ENCODE data around the gene ZBTB16. TPM values are rescaled to one million over a fixed set of nuclear protein-coding genes. Genes with fewer than 3 reads are reported as not detected.

The ZBTB16 gene
- total RNA-seq, 1 donor from 2014 or later, result 39.4 TPM

DNA sequence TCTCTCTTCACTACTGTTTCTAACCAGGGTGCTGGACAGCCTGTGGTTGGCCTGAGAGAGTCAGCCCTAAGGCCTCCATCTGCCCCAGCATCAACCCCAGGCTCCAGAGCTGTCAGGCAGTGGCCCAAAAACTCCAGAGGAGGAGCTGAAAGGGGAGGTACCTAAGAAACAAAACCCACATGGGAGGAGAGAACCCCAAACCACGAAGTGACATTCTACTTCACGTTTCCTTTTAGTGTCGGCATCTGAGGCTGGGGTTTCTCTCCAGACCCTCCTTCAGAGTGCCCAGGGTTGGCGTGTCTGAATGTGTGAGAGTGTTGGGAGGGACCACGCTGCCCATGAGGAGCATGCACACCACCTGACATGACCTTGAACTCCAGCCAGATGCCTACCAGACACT is 166.8 kb downstream of the ZBTB16 start:
- H3K4me3 Mint-ChIP-seq, result no peak overlapping the region
- DNase-seq (ENCODE audit: low read depth, low spot score), result no peak
- H3K27me3 Mint-ChIP-seq (ENCODE audit: low read depth), result no peaks in the 10 kb centered on the region
- peaks cover 56% of the 10 kb centered on the region for H3K4me1 Mint-ChIP-seq
- H3K36me3 Mint-ChIP-seq (ENCODE audit: low read depth), result peaks cover 11% of the 10 kb centered on the region
- TF ChIP-seq, protein P1, sequence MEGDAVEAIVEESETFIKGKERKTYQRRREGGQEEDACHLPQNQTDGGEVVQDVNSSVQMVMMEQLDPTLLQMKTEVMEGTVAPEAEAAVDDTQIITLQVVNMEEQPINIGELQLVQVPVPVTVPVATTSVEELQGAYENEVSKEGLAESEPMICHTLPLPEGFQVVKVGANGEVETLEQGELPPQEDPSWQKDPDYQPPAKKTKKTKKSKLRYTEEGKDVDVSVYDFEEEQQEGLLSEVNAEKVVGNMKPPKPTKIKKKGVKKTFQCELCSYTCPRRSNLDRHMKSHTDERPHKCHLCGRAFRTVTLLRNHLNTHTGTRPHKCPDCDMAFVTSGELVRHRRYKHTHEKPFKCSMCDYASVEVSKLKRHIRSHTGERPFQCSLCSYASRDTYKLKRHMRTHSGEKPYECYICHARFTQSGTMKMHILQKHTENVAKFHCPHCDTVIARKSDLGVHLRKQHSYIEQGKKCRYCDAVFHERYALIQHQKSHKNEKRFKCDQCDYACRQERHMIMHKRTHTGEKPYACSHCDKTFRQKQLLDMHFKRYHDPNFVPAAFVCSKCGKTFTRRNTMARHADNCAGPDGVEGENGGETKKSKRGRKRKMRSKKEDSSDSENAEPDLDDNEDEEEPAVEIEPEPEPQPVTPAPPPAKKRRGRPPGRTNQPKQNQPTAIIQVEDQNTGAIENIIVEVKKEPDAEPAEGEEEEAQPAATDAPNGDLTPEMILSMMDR (conservative IDR thresholded peaks at IDR 0.05), result no peak
- no peaks in the 10 kb centered on the region for H3K9me3 Mint-ChIP-seq
- H3K27ac Mint-ChIP-seq (ENCODE audit: unreplicated experiment), result no peak overlapping the region

- Mint-ChIP-seq H3K9me3 (no peaks in the 10 kb centered on the region), H3K4me1 (peaks cover 67% of the 10 kb centered on the region), H3K27me3 (ENCODE audit: low read depth) (peaks cover 2% of the 10 kb centered on the region), H3K36me3 (ENCODE audit: low read depth) (peaks cover 6% of the 10 kb centered on the region), H3K4me3 (peak overlapping the region; percentile 8), H3K27ac (ENCODE audit: unreplicated experiment) (peak overlapping the region; percentile 8)
- TF ChIP-seq, protein P1 (conservative IDR thresholded peaks at IDR 0.05), result no peak
- DNase-seq (ENCODE audit: low read depth, low spot score), result no peak
These were observed 169.2 kb downstream of the ZBTB16 start for GRCh38 chr11:114228435-114229411.

GRCh38 chr11:114230031-114230704 is 170.7 kb downstream of the ZBTB16 start:
- Mint-ChIP-seq H3K27ac (ENCODE audit: unreplicated experiment) (peak overlapping the region; percentile 44), H3K27me3 (ENCODE audit: low read depth) (peaks cover 2% of the 10 kb centered on the region), H3K4me3 (no peak overlapping the region), H3K9me3 (no peaks in the 10 kb centered on the region), H3K36me3 (ENCODE audit: low read depth) (no peaks in the 10 kb centered on the region), H3K4me1 (peaks cover 72% of the 10 kb centered on the region)
- no peak for DNase-seq (ENCODE audit: low read depth, low spot score)
- TF ChIP-seq, protein P1 (conservative IDR thresholded peaks at IDR 0.05), result no peak

DNA sequence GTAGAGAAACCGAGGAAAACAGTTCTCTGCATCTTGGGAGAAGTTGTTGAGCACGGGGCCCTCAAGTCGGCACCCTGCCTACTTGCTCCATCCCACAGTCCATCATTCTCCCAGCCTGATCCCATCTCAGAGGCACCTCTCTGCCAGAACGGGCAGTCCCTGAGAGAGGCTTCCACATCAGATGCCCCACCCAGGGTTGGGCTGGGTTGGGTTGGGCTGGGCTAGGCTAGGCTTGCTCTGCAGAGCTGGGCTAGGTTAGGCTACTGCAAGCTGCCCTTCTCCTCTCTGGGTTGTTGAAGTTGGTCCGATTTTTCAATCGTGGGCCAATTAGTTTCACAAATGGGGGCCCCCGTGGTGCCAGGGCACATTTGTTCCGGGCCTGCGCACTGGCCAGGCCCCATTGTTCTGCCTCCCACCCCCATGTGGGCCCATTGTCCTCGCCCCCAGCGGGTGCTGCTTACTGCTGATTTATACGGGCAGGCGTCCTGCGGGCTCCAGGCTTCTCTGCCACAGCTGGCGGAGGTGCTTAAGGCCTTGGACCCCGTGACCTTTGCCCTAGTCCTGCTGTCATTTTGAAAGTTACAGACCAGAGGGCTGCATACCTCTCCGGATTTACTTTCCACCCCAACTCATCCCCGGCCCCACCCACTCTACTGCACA is 173.0 kb downstream of the ZBTB16 start:
- Mint-ChIP-seq H3K27ac (ENCODE audit: unreplicated experiment) (no peak overlapping the region), H3K4me3 (peak overlapping the region; percentile 80), H3K4me1 (peaks cover 78% of the 10 kb centered on the region), H3K27me3 (ENCODE audit: low read depth) (peaks cover 2% of the 10 kb centered on the region), H3K9me3 (no peaks in the 10 kb centered on the region), H3K36me3 (ENCODE audit: low read depth) (no peaks in the 10 kb centered on the region)
- DNase-seq (ENCODE audit: low read depth, low spot score), result peak; percentile 49
- TF ChIP-seq, protein P1 (conservative IDR thresholded peaks at IDR 0.05), result no peak

DNA sequence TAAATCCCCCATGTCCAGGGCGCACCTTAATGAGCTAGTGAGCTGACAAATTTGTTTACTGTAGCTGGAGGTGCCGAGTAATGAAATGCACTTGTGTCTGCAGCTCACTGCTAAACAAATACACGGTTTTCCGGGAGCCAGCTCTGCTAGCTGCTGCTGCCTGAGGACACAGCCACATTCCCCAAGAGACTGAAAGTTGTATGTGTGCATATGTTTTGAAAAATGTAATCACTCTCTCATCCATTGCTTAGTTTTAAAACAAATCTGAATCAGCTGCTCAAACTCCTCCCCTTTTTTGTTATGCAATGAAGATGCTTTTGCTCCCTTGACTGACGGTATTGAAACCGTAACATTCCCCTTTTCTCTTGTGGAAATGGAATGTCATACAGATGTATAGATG is 174.2 kb downstream of the ZBTB16 start:
- Mint-ChIP-seq H3K4me3 (peak overlapping the region; percentile 80), H3K36me3 (ENCODE audit: low read depth) (no peaks in the 10 kb centered on the region), H3K4me1 (peaks cover 81% of the 10 kb centered on the region), H3K27ac (ENCODE audit: unreplicated experiment) (peak overlapping the region; percentile 90), H3K9me3 (no peaks in the 10 kb centered on the region), H3K27me3 (ENCODE audit: low read depth) (peaks cover 2% of the 10 kb centered on the region)
- no peak for DNase-seq (ENCODE audit: low read depth, low spot score)
- TF ChIP-seq, protein P1 (conservative IDR thresholded peaks at IDR 0.05), result no peak
